H1 (cell line): ENCODE data around the gene SHISA6. TPM values are rescaled to one million over a fixed set of nuclear protein-coding genes. Genes with fewer than 3 reads are reported as not detected.

Source experiments
- CTCF ChIA-PET: fragments of 300-600 bp; sonication (Branson Sonifier 250); formaldehyde crosslinking; loops from one replicate; lab custom pipeline; 2021; ENCODE audit not compliant: partially characterized antibody; lab: Charles Lee
- POLR2A ChIA-PET: fragments of 300-600 bp; sonication (Branson Sonifier 250); formaldehyde crosslinking; loops from one replicate; lab custom pipeline; 2021; ENCODE audit warnings: inconsistent platforms; ENCODE audit not compliant: partially characterized antibody; lab: Charles Lee
- DNase-seq, 2 experiments: peaks; one replicate each; pipeline versions ENCODE4 v3.0.0 to v3.0.0-alpha.2; 2010 to 2022; ENCODE audit warnings: low spot score in 2 of 2, low read depth in 1 of 2, mixed read lengths in 1 of 2
- FAIRE-seq: peaks from 2 replicates; lab custom pipeline; 2011; peaks lifted over from hg19 to GRCh38; lab: Jason Lieb, UNC
- H2AFZ ChIP-seq: 2 replicates; pipeline ENCODE4 v1.8.1; 2012; ENCODE audit warnings: low read length, inconsistent platforms
- H2AK5ac ChIP-seq: 2 replicates; pipeline ENCODE4 v1.6.1; 2013; ENCODE audit warnings: low read depth, low read length
- H2BK120ac ChIP-seq: replicated peaks from 2 replicates; pipeline ENCODE3; 2013; ENCODE audit warnings: low read depth, low read length, inconsistent platforms
- H2BK12ac ChIP-seq: 2 replicates; pipeline ENCODE4 v1.6.1; 2013; ENCODE audit warnings: low read depth, low read length
- H2BK15ac ChIP-seq: 2 replicates; pipeline ENCODE4 v1.6.1; 2013; ENCODE audit warnings: low read length
- H2BK20ac ChIP-seq: 2 replicates; pipeline ENCODE4 v1.6.1; 2013; ENCODE audit warnings: low read length
- H2BK5ac ChIP-seq: 2 replicates; pipeline ENCODE4 v1.6.1; 2013; ENCODE audit warnings: low read depth, low read length
- H3K14ac ChIP-seq: 2 replicates; pipeline ENCODE4 v1.6.1; 2013; ENCODE audit warnings: inconsistent platforms; ENCODE audit not compliant: insufficient read length
- H3K18ac ChIP-seq: 2 replicates; pipeline ENCODE4 v1.6.1; 2013; ENCODE audit warnings: low read length; ENCODE audit errors: extremely low read depth
- H3K23ac ChIP-seq: 2 replicates; pipeline ENCODE4 v1.6.1; 2013; ENCODE audit warnings: inconsistent platforms; ENCODE audit not compliant: insufficient read length
- H3K23me2 ChIP-seq: 2 replicates; pipeline ENCODE4 v1.6.1; 2013; ENCODE audit warnings: low read depth, low read length
- H3K27ac ChIP-seq: 2 replicates; pipeline ENCODE4 v1.6.1; 2011; ENCODE audit warnings: low read depth, low read length, inconsistent platforms
- H3K27me3 ChIP-seq, 4 experiments: replicated peaks in 1 of 4; 1 replicate in 1 of 4; 2 replicates in 3 of 4; pipeline versions ENCODE4 v1.6.1 to v1.8.1; 2011 to 2013; ENCODE audit warnings: low read length in 3 of 4, mild to moderate bottlenecking in 3 of 4, inconsistent platforms in 2 of 4, mixed read lengths in 2 of 4, moderate library complexity in 1 of 4; ENCODE audit not compliant: control insufficient read depth in 3 of 4, insufficient read depth in 3 of 4; ENCODE audit errors: extremely low read depth in 1 of 4
- H3K36me3 ChIP-seq, 4 experiments: 2 replicates each; pipeline versions ENCODE4 v1.6.1 to v1.8.1; 2011 to 2013; ENCODE audit warnings: mild to moderate bottlenecking in 4 of 4, low read length in 3 of 4, moderate library complexity in 2 of 4, control low read depth in 1 of 4, inconsistent platforms in 1 of 4; ENCODE audit not compliant: insufficient read depth in 4 of 4, control insufficient read depth in 2 of 4
- H3K4ac ChIP-seq: replicated peaks from 2 replicates; pipeline ENCODE3; 2013; ENCODE audit warnings: low read length, low read depth, mixed read lengths, inconsistent platforms; ENCODE audit not compliant: insufficient read length
- H3K4me1 ChIP-seq, 4 experiments: replicated peaks in 1 of 4; 1 replicate in 1 of 4; 2 replicates in 3 of 4; pipeline versions ENCODE4 v1.6.1 to v1.8.1; 2011 to 2013; ENCODE audit warnings: low read length in 3 of 4, inconsistent platforms in 2 of 4, mixed read lengths in 1 of 4; ENCODE audit not compliant: insufficient read depth in 4 of 4, control insufficient read depth in 3 of 4
- H3K4me2 ChIP-seq, 2 experiments: 2 replicates each; pipeline versions ENCODE4 v1.6.1 to v1.8.1; 2011 to 2013; ENCODE audit warnings: low read depth in 2 of 2, low read length in 2 of 2, control low read depth in 1 of 2, inconsistent platforms in 1 of 2, mild to moderate bottlenecking in 1 of 2; ENCODE audit not compliant: insufficient read depth in 1 of 2
- H3K4me3 ChIP-seq, 4 experiments: fragments of 200-600, 300-600 bp in 1 of 4; sonication (generic), shearing (Covaris generic), sonication (Bioruptor Twin) in 1 of 4; 2 replicates each; pipeline versions ENCODE4 v1.5.1 to v1.8.1; 2011 to 2016; ENCODE audit warnings: low read length in 4 of 4, low read depth in 3 of 4, control low read depth in 2 of 4, inconsistent platforms in 2 of 4, mild to moderate bottlenecking in 2 of 4, mixed read lengths in 1 of 4, moderate library complexity in 1 of 4; ENCODE audit not compliant: insufficient read depth in 2 of 4; ENCODE audit errors: extremely low read depth in 1 of 4
- H3K56ac ChIP-seq: replicated peaks from 2 replicates; pipeline ENCODE3; 2013; ENCODE audit warnings: low read depth, mild to moderate bottlenecking, mixed read lengths, low read length, inconsistent platforms; ENCODE audit not compliant: insufficient read length
- H3K79me1 ChIP-seq: 2 replicates; pipeline ENCODE4 v1.6.1; 2013; ENCODE audit warnings: low read depth, low read length, control low read depth
- H3K79me2 ChIP-seq, 2 experiments: 2 replicates each; pipeline versions ENCODE4 v1.6.1 to v1.8.1; 2012 to 2013; ENCODE audit warnings: low read length in 2 of 2, mild to moderate bottlenecking in 2 of 2, inconsistent platforms in 1 of 2; ENCODE audit not compliant: insufficient read depth in 2 of 2, control insufficient read depth in 1 of 2
- H3K9ac ChIP-seq, 4 experiments: replicated peaks in 1 of 4; 1 replicate in 1 of 4; 2 replicates in 3 of 4; pipeline versions ENCODE4 v1.6.1 to v1.8.1; 2011 to 2013; ENCODE audit warnings: low read depth in 3 of 4, low read length in 3 of 4, control low read depth in 2 of 4, mild to moderate bottlenecking in 2 of 4, moderate library complexity in 2 of 4, inconsistent platforms in 1 of 4; ENCODE audit errors: extremely low read depth in 1 of 4
- H3K9me3 ChIP-seq, 2 experiments: 2 replicates each; pipeline versions ENCODE4 v1.6.1 to v1.8.1; 2012 to 2013; ENCODE audit warnings: mild to moderate bottlenecking in 2 of 2, moderate library complexity in 2 of 2, control low read depth in 1 of 2, inconsistent platforms in 1 of 2, low read depth in 1 of 2, low read length in 1 of 2, mixed read lengths in 1 of 2; ENCODE audit not compliant: insufficient read depth in 2 of 2
- H4K20me1 ChIP-seq, 2 experiments: replicated peaks in 1 of 2; 2 replicates each; pipeline versions ENCODE3 to v1.8.1; 2011 to 2013; ENCODE audit warnings: inconsistent platforms in 2 of 2, low read length in 2 of 2, mild to moderate bottlenecking in 1 of 2; ENCODE audit not compliant: insufficient read depth in 2 of 2, control insufficient read depth in 1 of 2
- H4K5ac ChIP-seq: 2 replicates; pipeline ENCODE4 v1.6.1; 2013; ENCODE audit warnings: low read length, low read depth, mixed read lengths, inconsistent platforms; ENCODE audit not compliant: insufficient read length
- H4K8ac ChIP-seq: 2 replicates; pipeline ENCODE4 v1.8.0; 2013; ENCODE audit warnings: mild to moderate bottlenecking, moderate library complexity, low read length, inconsistent platforms; ENCODE audit not compliant: insufficient read depth; ENCODE audit errors: extremely low read depth
- H4K91ac ChIP-seq: replicated peaks from 2 replicates; pipeline ENCODE3; 2013; ENCODE audit warnings: low read length, mixed read lengths, inconsistent platforms; ENCODE audit not compliant: insufficient read length
- CBX8 ChIP-seq: fragments of 300-800, 300-1000 bp; sonication (generic); IDR thresholded peaks from 2 replicates; pipeline ENCODE4 v1.7.1; 2016; ENCODE audit warnings: low read depth, low read length, borderline replicate concordance
- RFX5 ChIP-seq: IDR thresholded peaks from 2 replicates; pipeline ENCODE4 v1.6.1; 2011; ENCODE audit warnings: low read depth, low read length, improper control_type of control experiment, borderline replicate concordance
- RXRA ChIP-seq: IDR thresholded peaks from 2 replicates; pipeline ENCODE4 v1.6.1; 2011; ENCODE audit warnings: low read depth, mild to moderate bottlenecking, low read length, moderate library complexity; ENCODE audit not compliant: insufficient read depth
- WGBS, 2 experiments: shearing (Covaris generic) in 1 of 2; methylation state at CpG; one replicate each; pipeline versions ENCODE4 v1.1.6 to v1.1.7; 2013 to 2015; ENCODE audit warnings: low lambda C conversion rate in 2 of 2, mixed read lengths in 2 of 2, inconsistent platforms in 1 of 2, low coverage in 1 of 2, missing lambda C conversion rate in 1 of 2; ENCODE audit not compliant: insufficient replicate concordance in 2 of 2, insufficient coverage in 1 of 2, insufficient read length in 1 of 2; ENCODE audit errors: extremely low coverage in 1 of 2, missing lambda C conversion rate in 1 of 2; 5-methylcytosine and 5-hydroxymethylcytosine counted together
- polyA plus RNA-seq, 7 experiments: library from polyadenylated mRNA; depleted of rRNA in 3 of 7; stranded (reverse) in 5 of 7; unstranded in 2 of 7; fragments of >200 nt in 5 of 7; fragments of 200-250 nt in 2 of 7; gene quantifications; 1 replicate in 5 of 7; 2 replicates in 1 of 7; 4 replicates in 1 of 7; pipeline versions ENCODE4 v1.2.1 to v1.2.3, GENCODE V29; 2011 to 2013; ENCODE audit warnings: missing spikeins in 2 of 7, mixed read lengths in 2 of 7
- total RNA-seq: library from RNA; stranded (reverse); fragmentation: NEBNext Ultra II Directional; extraction: Animal tissue kit (Norgen Biotek cat#: 25700); gene quantifications from 2 replicates; pipeline ENCODE4 v1.2.1, GENCODE V29; 2021

SHISA6 gene
- total and polyA plus RNA-seq, 2 of the 8 experiments (the other 6 are each of a cell fraction or from before 2014, with no cell fraction given): 2.9 to 4.8 TPM

GRCh38 chr17:11366272-11366850 lies 125.3 kb downstream of the SHISA6 start:
- no peaks in the 10 kb centered on the region for H3K27me3 ChIP-seq
- H2BK5ac ChIP-seq: no peak overlapping the region
- H2BK15ac ChIP-seq: no peak overlapping the region
- no peak overlapping the region for H4K5ac ChIP-seq
- H3K4ac ChIP-seq: no peak overlapping the region
- FAIRE-seq (no peak), DNase-seq (no peak)
- H3K23ac ChIP-seq: no peak overlapping the region
- H2AFZ ChIP-seq: no peak overlapping the region
- H3K9me3 ChIP-seq: no peaks in the 10 kb centered on the region
- POLR2A ChIA-PET: no interaction called here
- H3K36me3 ChIP-seq: no peaks in the 10 kb centered on the region
- H3K9ac ChIP-seq: no peak overlapping the region
- H2BK20ac ChIP-seq: no peak overlapping the region
- H2BK120ac ChIP-seq: no peak overlapping the region
- H3K27ac ChIP-seq: no peak overlapping the region
- TF ChIP-seq CBX8 (no peak), RFX5 (no peak), RXRA (no peak)
- no peak overlapping the region for H4K91ac ChIP-seq
- H4K20me1 ChIP-seq: no peaks in the 10 kb centered on the region
- no peaks in the 10 kb centered on the region for H3K23me2 ChIP-seq
- no peaks in the 10 kb centered on the region for H3K79me1 ChIP-seq
- H3K14ac ChIP-seq: no peak overlapping the region
- H3K4me1 ChIP-seq: no peaks in the 10 kb centered on the region
- no peak overlapping the region for H3K4me3 ChIP-seq
- H3K4me2 ChIP-seq: no peak overlapping the region; a peak in 1 of 4 replicates
- no peaks in the 10 kb centered on the region for H3K79me2 ChIP-seq
- H4K8ac ChIP-seq: no peak overlapping the region
- CTCF ChIA-PET: interaction anchor here (1.3 kb wide), 1 partner anchor 69 kb away, joined by 4 read pairs; no protein-coding TSS in a partner anchor
- no peak overlapping the region for H2BK12ac ChIP-seq
- WGBS, 2 experiments: 79% methylated on average over 4 of the region's 4 CpGs; no CpG with 5 or more reads in 1 of the 2 experiments
- H3K56ac ChIP-seq: no peak overlapping the region
- H2AK5ac ChIP-seq: no peak overlapping the region
- no peak overlapping the region for H3K18ac ChIP-seq
